Measurements from ENCODE around the gene PLAAT5.

DNA sequence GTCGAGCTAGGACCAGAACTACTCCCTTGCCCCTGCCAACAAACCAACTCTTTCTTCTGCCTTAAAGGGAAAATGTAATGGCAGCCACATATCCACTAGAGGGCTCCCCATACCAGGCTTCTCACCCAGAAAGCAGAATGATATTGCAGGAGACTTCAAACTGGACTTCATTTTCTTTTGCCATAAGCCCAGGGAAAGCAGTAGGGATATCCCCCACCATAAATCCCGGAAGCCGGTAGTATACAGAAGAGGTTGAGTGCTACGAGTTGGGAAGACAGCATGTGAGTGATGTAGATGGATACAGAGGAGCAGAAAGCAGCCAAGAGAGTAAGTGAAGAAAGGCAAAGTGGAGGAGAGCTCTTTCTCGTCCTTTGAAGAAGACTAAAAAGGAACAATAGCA lies 12.1 kb downstream of the PLAAT5 start:
- no peak for TF ChIP-seq POLR2AphosphoS5 (IDR thresholded peaks at IDR 0.05; ENCODE audit: low read depth, low read length)
- TF ChIP-seq TAF1 (IDR thresholded peaks at IDR 0.05; ENCODE audit: borderline replicate concordance, low read depth, low read length) = no peak

Data from GM12892 (cell line).